Measurements from ENCODE around the gene ZNF445. TPM values are rescaled to one million over a fixed set of nuclear protein-coding genes. Genes with fewer than 3 reads are reported as not detected.
"Not testable (repeated sequence)": the region's sequence is repeated elsewhere in the genome, so short reads cannot be mapped to it uniquely, and the experiment has no call there.

Gene ZNF445
- polyA plus RNA-seq, 6 donors from 2014 or later: 1.5 to 5.3 (median 2.9) TPM; not detected in 1

- Mint-ChIP-seq H3K9me3 (no peaks in the 10 kb centered on the region), H3K36me3 (peaks cover 11 to 17% of the 10 kb centered on the region in 2 donors), H3K4me3 (no peak overlapping the region), H3K27me3 (no peaks in the 10 kb centered on the region), H3K27ac (no peak overlapping the region), H3K4me1 (no peaks in the 10 kb centered on the region)
- DNase-seq (no peak), ATAC-seq (ENCODE audit: low read depth in 2 of 2) (no peak)
Measured at GRCh38 chr3:44400771-44401170, 76.7 kb downstream of the ZNF445 start.

- Mint-ChIP-seq H3K9me3 (no peaks in the 10 kb centered on the region), H3K4me3 (no peak overlapping the region), H3K4me1 (no peaks in the 10 kb centered on the region), H3K36me3 (peaks cover 10 to 11% of the 10 kb centered on the region in 2 donors), H3K27me3 (no peaks in the 10 kb centered on the region), H3K27ac (no peak overlapping the region)
- no peak for ATAC-seq (ENCODE audit: low read depth in 2 of 2)
- no peak for DNase-seq
Measured at GRCh38 chr3:44398853-44399252, 78.6 kb downstream of the ZNF445 start.

DNA sequence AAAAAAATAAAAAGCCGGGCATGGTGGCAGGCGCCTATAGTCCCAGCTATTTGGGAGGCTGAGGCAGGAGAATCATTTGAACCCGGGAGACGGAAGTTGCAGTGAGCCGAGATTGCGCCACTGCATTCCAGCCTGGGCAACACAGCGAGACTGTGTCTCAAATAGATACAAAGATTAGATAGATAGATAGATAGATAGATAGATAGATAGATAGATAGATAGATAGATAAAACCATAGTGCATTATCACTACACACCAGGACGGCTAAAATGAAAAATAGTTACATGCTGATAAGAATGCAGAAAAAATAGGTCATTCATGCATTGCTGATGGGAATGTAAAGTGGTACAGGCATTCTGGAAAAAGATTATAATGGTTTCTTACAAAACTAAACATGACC lies 79.2 kb downstream of the ZNF445 start:
- ATAC-seq (ENCODE audit: low read depth in 2 of 2); H3K27ac Mint-ChIP-seq; H3K27me3 Mint-ChIP-seq; H3K4me1 Mint-ChIP-seq; DNase-seq; H3K9me3 Mint-ChIP-seq: not testable (repeated sequence)
- H3K4me3 Mint-ChIP-seq: peak overlapping the region in 1 of 8 donors; percentile 33
- H3K36me3 Mint-ChIP-seq: peaks cover 7 to 11% of the 10 kb centered on the region in 2 donors

- no peaks in the 10 kb centered on the region for H3K4me1 Mint-ChIP-seq
- peaks cover 7 to 11% of the 10 kb centered on the region in 2 donors for H3K36me3 Mint-ChIP-seq
- H3K27ac Mint-ChIP-seq: no peak overlapping the region
- no peak for DNase-seq
- H3K4me3 Mint-ChIP-seq: no peak overlapping the region
- peaks cover 0 to 5% (median 2%) of the 10 kb centered on the region in 7 donors for H3K9me3 Mint-ChIP-seq
- H3K27me3 Mint-ChIP-seq: no peaks in the 10 kb centered on the region
- ATAC-seq (ENCODE audit: low read depth in 2 of 2): no peak
Measured at GRCh38 chr3:44396200-44397171, 81.0 kb downstream of the ZNF445 start.

DNA sequence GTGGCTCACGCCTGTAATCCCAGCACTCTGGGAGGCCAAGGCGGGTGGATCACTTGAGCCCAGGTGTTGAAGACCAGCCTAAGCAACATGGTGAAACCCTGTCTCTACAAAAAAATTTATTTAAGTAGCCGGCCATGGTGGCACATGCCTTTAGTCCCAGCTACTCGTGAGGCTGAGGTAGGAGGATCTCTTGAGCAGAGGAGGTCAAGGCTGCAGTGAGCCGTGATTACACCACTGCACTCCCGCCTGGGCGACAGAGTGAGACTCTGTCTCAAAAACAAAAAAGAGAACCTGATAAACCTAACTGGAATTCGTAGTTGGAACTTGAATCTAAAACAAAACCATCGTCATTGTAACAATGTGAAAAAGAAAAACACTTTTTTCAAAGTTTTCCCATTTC lies 81.8 kb downstream of the ZNF445 start:
- Mint-ChIP-seq H3K27ac (no peak overlapping the region), H3K4me1 (no peaks in the 10 kb centered on the region), H3K36me3 (peaks cover 6 to 7% of the 10 kb centered on the region in 2 donors), H3K9me3 (peaks cover 0 to 5% (median 2%) of the 10 kb centered on the region in 7 donors), H3K27me3 (no peaks in the 10 kb centered on the region), H3K4me3 (no peak overlapping the region)
- ATAC-seq (ENCODE audit: low read depth in 2 of 2) (no peak), DNase-seq (no peak)

DNA sequence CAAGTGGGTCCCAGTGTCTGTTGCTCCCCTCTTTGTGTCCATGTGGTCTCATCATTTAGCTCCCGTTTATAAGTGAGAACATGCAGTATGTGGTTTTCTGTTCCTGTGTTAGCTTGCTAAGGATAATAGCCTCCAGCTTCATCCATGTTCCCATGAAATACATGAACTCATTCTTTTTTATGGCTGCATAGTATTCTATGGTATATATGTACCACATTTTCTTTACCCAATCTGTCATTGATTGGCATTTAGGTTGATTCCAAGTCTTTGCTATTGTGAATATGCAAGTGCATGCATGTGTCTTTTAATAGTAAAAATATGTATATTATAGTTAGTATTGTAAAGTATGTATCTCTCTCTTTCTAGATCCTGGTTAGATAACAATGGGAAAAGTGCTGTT lies 85.0 kb downstream of the ZNF445 start:
- Mint-ChIP-seq H3K27ac (no peak overlapping the region), H3K9me3 (peaks cover 3 to 10% (median 4%) of the 10 kb centered on the region in 7 donors)

DNA sequence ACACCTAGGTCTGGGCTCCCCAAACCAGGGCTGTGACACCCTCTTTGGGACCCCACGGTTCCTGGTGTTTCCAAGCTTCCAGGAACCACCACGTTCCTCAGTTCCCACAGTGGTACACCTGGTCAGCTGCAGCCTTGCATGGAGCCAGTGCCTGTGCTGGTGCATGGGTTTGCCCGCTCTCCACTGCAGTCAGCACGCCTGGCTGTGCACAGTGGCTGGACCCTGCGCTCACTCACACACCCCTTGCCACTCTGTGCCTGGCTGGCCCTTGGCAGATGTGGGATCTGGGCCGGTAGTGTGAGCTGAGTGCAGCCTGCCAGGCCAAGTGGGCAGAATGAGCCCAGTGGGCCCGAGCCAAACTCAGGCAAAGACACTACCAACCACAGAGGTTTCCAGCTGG lies 90.1 kb downstream of the ZNF445 start:
- ATAC-seq (ENCODE audit: low read depth in 2 of 2) (no peak), DNase-seq (no peak)
- no peak overlapping the region for H3K27ac Mint-ChIP-seq
- peaks cover 3 to 4% of the 10 kb centered on the region in 2 donors for H3K36me3 Mint-ChIP-seq
- no peaks in the 10 kb centered on the region for H3K27me3 Mint-ChIP-seq
- H3K4me3 Mint-ChIP-seq: no peak overlapping the region
- no peaks in the 10 kb centered on the region for H3K4me1 Mint-ChIP-seq
- H3K9me3 Mint-ChIP-seq: peaks cover 3 to 33% (median 10%) of the 10 kb centered on the region in 7 donors

More for the DNA sequence above, 85.0 kb downstream of the ZNF445 start:
- Mint-ChIP-seq H3K4me1 (no peaks in the 10 kb centered on the region), H3K27me3 (no peaks in the 10 kb centered on the region), H3K36me3 (peaks cover 2 to 7% of the 10 kb centered on the region in 2 donors), H3K4me3 (no peak overlapping the region)
- DNase-seq (no peak), ATAC-seq (ENCODE audit: low read depth in 2 of 2) (no peak)

Other genes starting within 250 kb of the ZNF445 start
- not detected for gene TOPAZ1, start 235.8 kb downstream of the ZNF445 start, polyA plus RNA-seq (ENCODE audit: low read depth in 6 of 6)
- gene TCAIM, start 138.9 kb downstream of the ZNF445 start, polyA plus RNA-seq (ENCODE audit: low read depth in 6 of 6): 10 to 100 TPM in 3 of 6 donors, 1 to 10 TPM in 3; 5.5 to 14.1 (median 11.3) TPM
- gene ZKSCAN7, start 77.5 kb upstream of the ZNF445 start, polyA plus RNA-seq (ENCODE audit: low read depth in 6 of 6): 1 to 10 TPM; 3.4 to 6.2 (median 5.0) TPM
- 1 to 10 TPM in 5 of 6 donors, under 1 TPM in 1; 0.79 to 3.6 (median 1.5) TPM for gene ZNF660, start 107.3 kb upstream of the ZNF445 start, polyA plus RNA-seq (ENCODE audit: low read depth in 6 of 6)
- 1 to 10 TPM; 2.8 to 8.5 (median 4.9) TPM for gene ZNF197, start 147.4 kb upstream of the ZNF445 start, polyA plus RNA-seq (ENCODE audit: low read depth in 6 of 6)
- 1 to 10 TPM; 3.6 to 6.6 (median 5.4) TPM for gene ZNF35, start 171.1 kb upstream of the ZNF445 start, polyA plus RNA-seq (ENCODE audit: low read depth in 6 of 6)
- 1 to 10 TPM; 4.6 to 6.0 (median 5.4) TPM for gene ZNF502, start 235.0 kb upstream of the ZNF445 start, polyA plus RNA-seq (ENCODE audit: low read depth in 6 of 6)

Measured in naive B cell (primary cell).